Stimulated activated CD4-positive, alpha-beta T cell treated with anti-CD3 and anti-CD28 coated beads, Interleukin-12 subunit alpha, Interleukin-12 subunit beta, amount 100 ng/mL, for 4 hours (primary cell): ENCODE measurements around the gene DIAPH3.
"Not testable (repeated sequence)": the region's sequence is repeated elsewhere in the genome, so short reads cannot be mapped to it uniquely, and the experiment has no call there.

ENCODE experiments used
- DNase-seq: peaks from one replicate; pipeline ENCODE4 v3.0.0-alpha.2; 2020

Gene DIAPH3, protein sequence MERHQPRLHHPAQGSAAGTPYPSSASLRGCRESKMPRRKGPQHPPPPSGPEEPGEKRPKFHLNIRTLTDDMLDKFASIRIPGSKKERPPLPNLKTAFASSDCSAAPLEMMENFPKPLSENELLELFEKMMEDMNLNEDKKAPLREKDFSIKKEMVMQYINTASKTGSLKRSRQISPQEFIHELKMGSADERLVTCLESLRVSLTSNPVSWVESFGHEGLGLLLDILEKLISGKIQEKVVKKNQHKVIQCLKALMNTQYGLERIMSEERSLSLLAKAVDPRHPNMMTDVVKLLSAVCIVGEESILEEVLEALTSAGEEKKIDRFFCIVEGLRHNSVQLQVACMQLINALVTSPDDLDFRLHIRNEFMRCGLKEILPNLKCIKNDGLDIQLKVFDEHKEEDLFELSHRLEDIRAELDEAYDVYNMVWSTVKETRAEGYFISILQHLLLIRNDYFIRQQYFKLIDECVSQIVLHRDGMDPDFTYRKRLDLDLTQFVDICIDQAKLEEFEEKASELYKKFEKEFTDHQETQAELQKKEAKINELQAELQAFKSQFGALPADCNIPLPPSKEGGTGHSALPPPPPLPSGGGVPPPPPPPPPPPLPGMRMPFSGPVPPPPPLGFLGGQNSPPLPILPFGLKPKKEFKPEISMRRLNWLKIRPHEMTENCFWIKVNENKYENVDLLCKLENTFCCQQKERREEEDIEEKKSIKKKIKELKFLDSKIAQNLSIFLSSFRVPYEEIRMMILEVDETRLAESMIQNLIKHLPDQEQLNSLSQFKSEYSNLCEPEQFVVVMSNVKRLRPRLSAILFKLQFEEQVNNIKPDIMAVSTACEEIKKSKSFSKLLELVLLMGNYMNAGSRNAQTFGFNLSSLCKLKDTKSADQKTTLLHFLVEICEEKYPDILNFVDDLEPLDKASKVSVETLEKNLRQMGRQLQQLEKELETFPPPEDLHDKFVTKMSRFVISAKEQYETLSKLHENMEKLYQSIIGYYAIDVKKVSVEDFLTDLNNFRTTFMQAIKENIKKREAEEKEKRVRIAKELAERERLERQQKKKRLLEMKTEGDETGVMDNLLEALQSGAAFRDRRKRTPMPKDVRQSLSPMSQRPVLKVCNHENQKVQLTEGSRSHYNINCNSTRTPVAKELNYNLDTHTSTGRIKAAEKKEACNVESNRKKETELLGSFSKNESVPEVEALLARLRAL

DNA sequence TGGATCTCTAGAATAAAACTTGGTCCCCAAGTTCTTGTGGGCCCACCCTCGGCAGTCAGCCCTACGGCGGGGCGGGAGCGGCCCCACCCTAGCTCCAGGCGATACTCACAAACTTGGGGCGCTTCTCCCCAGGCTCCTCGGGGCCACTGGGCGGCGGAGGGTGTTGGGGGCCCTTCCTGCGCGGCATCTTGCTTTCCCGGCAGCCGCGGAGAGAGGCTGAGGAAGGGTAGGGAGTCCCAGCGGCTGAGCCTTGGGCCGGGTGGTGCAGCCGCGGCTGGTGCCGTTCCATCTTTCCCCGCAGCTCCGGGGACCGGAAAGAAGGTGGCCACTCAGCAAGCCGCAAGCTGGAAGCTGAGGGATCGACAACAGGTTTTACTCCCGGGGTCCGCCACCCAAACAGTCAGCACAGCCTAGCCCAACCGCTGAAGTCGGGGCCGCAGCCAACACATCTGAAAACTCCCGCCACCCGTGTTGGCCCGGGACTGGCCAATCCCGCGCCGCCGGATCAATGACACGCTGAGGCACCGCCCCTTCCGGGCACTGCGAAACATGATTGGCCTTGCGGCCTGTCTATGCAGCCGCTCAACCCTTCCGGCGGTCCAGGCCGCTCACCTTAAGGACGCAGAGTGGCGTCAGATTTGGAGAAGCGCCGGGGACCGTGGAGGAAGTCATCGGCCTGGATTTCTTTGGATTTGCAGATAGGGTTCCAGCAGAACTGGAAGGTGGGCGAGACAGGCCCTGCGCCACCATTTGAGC lies at the start of gene DIAPH3:
Gene DIAPH3 (minus strand): TSS at position 451 of the 756 bp plus-strand sequence. CDS start 162 bp downstream, at position 289.
- peak; percentile 92 for DNase-seq

DNA sequence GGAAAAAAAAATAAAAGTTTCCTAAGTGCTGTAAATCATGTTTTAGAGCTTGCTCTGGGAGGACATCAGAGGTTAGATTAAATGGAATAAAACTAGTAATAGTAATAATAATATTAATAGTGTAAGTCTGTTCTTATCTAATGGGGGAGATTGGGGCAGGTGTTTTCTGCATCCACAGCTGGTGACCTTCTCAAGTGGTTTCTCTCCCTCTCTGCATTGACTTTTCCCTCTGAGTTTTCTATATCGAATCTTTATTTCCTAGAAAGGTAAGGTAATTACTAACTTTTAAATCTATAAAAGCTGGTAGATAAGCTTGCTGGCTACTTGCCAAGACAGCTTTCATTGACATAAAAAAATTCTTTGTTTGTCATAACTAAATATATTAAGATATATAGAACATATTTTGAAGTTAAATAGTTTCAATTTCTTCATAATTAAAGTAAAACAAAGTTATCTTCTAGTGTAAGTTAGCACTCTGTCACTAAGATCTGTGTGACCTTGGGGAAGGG lies 49.6 kb upstream of the DIAPH3 start:
- no peak for DNase-seq

GRCh38 chr13:60211548-60211947 lies 47.8 kb upstream of the DIAPH3 start:
- no peak for DNase-seq

DNA sequence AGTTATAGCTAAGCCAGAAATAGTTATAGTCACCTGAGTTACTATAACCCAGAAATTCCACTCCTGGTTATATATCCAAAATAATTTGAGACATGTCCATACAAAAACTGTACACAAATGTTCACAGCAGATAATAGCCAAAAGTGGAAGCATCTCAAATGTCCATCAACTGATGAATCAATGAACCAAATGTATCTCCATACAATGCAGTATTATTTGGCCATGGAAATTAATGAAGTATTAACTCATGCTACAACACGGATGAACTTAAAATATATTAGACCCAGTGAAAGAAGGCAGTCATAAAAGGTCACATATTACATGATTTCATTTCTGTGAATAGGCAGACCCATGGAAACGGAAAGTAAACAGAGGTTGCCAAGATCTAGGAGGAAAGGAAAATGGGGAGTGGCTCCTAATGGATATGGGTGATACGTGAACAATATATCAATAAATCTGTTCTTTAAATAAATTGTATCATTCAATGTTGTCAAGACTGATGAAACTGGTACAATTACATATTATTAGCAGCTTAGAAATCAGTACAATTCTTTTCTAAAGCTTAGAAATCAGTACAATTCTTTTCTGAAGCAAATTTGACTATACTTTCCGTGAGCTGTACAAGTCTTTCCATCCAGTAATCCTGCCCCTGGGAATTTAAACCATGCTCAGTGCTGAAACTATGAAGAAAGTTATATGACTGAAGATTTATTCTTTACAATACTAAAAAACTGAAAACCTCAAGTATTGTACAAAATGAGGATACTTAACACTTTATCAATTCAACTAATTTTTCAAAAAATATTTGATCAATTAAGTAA lies 47.0 kb upstream of the DIAPH3 start:
- DNase-seq: no peak

DNA sequence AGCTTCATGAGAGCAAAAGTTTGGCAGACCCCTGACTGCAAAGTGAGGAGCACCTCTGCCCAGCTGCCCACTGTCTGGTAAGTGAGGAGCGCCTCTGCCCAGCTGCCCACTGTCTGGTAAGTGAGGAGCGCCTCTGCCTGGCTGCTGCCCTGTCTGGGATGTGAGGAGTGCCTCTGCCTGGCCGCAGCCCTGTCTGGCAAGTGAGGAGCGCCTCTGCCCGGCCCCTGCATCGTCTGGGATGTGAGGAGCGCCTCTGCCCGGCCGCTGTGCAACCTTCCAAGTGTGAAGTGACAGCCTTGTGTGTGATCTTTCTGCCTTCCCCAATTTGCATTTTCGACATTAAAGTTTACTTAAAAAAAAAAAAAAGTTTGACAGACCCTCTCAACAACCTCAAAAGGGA lies 41.8 kb upstream of the DIAPH3 start:
- DNase-seq: not testable (repeated sequence)

- DNase-seq: no peak
Measured at GRCh38 chr13:60201286-60201685, 37.6 kb upstream of the DIAPH3 start.

GRCh38 chr13:60195893-60196292 lies 32.2 kb upstream of the DIAPH3 start:
- not testable (repeated sequence) for DNase-seq

- DNase-seq: no peak
Measured at GRCh38 chr13:60182907-60183306, 19.2 kb upstream of the DIAPH3 start.

DNA sequence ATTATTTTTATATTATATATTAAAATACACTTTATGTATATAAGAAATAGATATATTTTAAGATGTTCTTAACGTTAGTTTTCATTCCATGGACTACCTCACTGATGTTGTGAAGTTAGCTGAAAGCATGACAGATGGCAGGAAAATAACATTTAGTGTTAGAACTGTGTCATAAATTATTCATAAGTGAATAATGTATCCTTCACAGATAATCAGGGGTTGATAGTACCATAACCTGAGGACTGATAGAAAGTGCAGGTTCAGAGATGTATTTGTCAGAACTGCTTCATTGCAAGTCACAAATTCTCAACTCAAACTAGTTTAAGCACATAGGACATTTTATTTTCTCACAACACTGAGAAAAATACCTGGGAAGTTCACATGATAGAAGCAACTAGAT lies 14.6 kb upstream of the DIAPH3 start:
- DNase-seq: no peak

- no peak for DNase-seq
Measured at GRCh38 chr13:60175571-60175970, 11.8 kb upstream of the DIAPH3 start.

GRCh38 chr13:60174113-60174512 lies 10.4 kb upstream of the DIAPH3 start:
- DNase-seq: no peak

DNA sequence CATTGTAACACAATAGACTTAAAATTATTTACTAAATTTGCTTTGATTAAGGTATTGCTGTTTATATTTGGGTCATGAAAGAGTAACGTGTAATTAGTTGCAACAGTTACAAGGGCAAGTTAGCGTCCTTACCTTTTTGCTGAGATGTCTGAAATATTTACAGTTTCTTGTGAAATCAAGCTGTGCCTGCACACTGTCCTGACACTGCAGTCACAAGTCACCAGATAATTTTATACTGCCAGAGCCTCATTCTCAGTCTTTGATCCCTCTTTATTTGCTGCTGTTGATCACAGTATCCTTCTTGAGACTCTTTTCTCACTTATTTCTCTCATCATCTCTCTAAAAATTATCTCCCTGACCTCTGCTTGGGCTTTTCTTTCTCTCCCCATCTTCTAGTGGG lies 8.4 kb upstream of the DIAPH3 start:
- no peak for DNase-seq

- no peak for DNase-seq
Measured at GRCh38 chr13:60170414-60170813, 6.7 kb upstream of the DIAPH3 start.

GRCh38 chr13:60169239-60170031 lies 5.7 kb upstream of the DIAPH3 start:
- DNase-seq: no peak

DNA sequence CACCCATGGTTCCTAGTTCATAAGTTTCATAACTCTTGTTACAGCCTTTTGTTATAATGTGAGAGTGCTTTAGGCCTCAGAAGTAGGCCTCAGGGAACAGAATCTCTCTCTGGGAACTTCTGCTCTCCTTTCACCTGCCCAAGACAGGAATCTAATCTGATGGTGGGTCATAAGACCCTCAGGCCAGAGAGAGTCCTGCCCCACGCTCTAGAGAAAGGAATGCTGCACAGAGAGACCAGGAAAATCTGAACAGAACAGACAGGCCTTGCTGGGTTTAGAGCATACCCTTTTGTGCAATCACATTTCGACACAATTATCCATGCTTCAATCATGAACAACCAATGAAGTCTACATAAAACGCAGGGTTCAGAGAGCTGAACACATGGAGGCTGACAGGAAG lies 3.4 kb upstream of the DIAPH3 start:
- DNase-seq: no peak

DNA sequence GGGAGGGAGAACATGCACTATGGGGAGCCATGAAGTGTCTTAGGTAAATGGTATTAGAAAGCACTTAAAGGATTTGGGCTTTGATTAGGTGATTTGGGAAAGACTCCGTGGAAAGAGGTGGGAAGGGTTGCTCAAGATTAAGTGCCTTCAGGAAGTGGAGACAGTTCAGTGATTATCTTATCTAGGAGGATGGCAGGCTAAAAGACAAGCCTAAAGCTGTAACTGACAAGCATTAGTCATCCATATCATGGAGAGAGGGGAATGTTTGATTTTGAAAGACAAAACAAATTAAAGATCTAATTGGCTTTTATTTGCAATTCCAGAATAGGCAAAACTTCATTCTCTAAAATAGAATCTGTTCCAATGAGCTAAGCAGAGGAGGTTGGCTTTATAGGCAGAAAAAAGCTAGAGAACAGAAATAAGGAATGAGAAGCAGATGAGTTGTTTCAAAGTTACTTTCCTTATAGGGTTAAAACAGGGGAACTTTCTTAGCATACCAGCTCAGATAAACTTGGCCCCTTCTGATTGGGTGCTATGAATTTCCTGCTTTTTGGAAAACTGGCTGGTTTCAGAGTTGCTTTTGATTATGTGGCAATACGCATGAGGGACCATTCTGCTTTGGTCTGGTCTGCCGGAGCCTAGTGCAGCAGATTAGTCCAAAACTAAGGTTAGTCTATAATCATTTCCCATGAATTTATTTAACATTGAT lies 1.8 kb upstream of the DIAPH3 start:
- DNase-seq: no peak

DNA sequence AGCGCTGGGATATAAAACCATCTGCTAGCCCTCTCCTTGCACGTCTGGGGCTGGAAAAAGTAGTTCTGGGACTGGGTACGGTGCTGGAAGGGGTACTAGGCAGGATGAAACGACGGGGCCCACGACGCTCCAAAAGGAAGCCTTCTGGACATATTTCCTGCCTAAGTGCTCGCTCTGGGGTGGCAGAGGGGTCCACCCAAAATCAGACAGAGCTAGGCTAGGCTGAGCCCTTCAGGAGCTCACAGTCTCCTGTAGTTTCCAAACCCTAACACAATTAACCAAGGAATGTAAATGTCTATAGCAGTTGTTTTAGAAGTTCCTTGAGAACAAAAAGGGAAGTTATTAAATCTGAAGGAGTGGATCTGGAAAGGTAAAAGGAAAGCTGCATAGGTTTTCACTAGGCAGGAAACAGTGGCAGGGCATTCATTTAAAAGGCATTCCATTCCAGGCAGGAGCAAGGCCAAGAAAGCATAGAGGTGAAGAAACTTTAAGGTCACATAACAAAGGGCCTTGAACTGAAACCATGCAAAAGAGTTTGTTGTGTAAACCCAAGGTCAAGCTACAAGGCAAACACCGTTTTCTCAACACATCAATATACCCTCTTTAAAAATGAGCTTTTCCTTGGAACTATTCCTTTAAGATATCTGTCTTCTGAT lies 634 bp upstream of the DIAPH3 start:
- DNase-seq: no peak

DNA sequence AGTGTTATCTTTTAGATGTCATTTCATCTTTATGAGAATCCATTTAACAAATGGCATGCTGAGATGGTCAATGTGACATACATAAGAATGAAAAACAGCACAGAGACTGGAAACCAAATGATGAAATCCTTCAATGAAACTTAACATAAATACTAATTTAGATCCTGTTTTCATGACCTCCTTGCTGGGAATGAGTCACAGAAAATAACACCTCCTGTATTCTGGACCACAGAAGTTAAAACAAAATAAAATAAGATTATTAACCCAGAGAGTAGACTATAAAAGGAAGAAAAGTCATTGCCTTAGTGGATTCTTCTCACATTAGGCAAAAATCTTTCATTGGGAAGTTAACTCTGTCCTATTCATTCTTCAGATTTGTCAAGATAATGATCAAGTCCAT lies 1.6 kb downstream of the DIAPH3 start:
- no peak for DNase-seq

DNA sequence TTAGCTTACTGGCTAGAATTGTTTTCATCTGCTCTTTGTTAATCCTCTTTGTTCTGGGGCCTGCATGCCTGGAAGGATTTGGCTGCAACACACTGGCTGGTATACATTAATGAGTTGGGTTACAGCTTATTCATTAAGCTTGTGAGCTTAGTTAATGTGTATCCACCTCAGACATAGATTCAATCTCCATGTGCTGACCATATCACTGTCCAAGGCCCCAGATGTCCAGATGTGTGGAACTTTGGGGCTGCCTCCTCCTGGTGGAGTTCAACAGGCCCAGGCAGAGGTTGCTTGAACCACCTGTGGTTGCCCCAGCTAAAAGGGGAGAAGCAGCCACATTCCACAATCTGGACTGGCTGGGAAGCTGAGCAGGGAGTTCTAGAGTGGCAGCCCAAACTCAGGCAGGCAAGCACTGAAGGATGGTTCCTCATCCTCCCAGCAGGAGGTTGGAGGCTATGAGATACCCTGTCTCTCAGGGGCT lies 5.4 kb downstream of the DIAPH3 start:
- DNase-seq: no peak
